H1 (cell line): Measurements from ENCODE around the gene VASP. TPM values are rescaled to one million over a fixed set of nuclear protein-coding genes. Genes with fewer than 3 reads are reported as not detected.

Experiments
- CTCF ChIA-PET: fragments of 300-600 bp; sonication (Branson Sonifier 250); formaldehyde crosslinking; loops from one replicate; lab custom pipeline; 2021; ENCODE audit not compliant: partially characterized antibody; lab: Charles Lee
- POLR2A ChIA-PET: fragments of 300-600 bp; sonication (Branson Sonifier 250); formaldehyde crosslinking; loops from one replicate; lab custom pipeline; 2021; ENCODE audit warnings: inconsistent platforms; ENCODE audit not compliant: partially characterized antibody; lab: Charles Lee
- DNase-seq, 2 experiments: peaks; one replicate each; pipeline versions ENCODE4 v3.0.0 to v3.0.0-alpha.2; 2010 to 2022; ENCODE audit warnings: low spot score in 2 of 2, low read depth in 1 of 2, mixed read lengths in 1 of 2
- FAIRE-seq: peaks from 2 replicates; lab custom pipeline; 2011; peaks lifted over from hg19 to GRCh38; lab: Jason Lieb, UNC
- H2AFZ ChIP-seq: 2 replicates; pipeline ENCODE4 v1.8.1; 2012; ENCODE audit warnings: low read length, inconsistent platforms
- H2AK5ac ChIP-seq: 2 replicates; pipeline ENCODE4 v1.6.1; 2013; ENCODE audit warnings: low read depth, low read length
- H2BK120ac ChIP-seq: replicated peaks from 2 replicates; pipeline ENCODE3; 2013; ENCODE audit warnings: low read depth, low read length, inconsistent platforms
- H2BK12ac ChIP-seq: 2 replicates; pipeline ENCODE4 v1.6.1; 2013; ENCODE audit warnings: low read depth, low read length
- H2BK15ac ChIP-seq: 2 replicates; pipeline ENCODE4 v1.6.1; 2013; ENCODE audit warnings: low read length
- H2BK20ac ChIP-seq: 2 replicates; pipeline ENCODE4 v1.6.1; 2013; ENCODE audit warnings: low read length
- H2BK5ac ChIP-seq: 2 replicates; pipeline ENCODE4 v1.6.1; 2013; ENCODE audit warnings: low read depth, low read length
- H3K14ac ChIP-seq: 2 replicates; pipeline ENCODE4 v1.6.1; 2013; ENCODE audit warnings: inconsistent platforms; ENCODE audit not compliant: insufficient read length
- H3K18ac ChIP-seq: 2 replicates; pipeline ENCODE4 v1.6.1; 2013; ENCODE audit warnings: low read length; ENCODE audit errors: extremely low read depth
- H3K23ac ChIP-seq: 2 replicates; pipeline ENCODE4 v1.6.1; 2013; ENCODE audit warnings: inconsistent platforms; ENCODE audit not compliant: insufficient read length
- H3K23me2 ChIP-seq: 2 replicates; pipeline ENCODE4 v1.6.1; 2013; ENCODE audit warnings: low read depth, low read length
- H3K27ac ChIP-seq: 2 replicates; pipeline ENCODE4 v1.6.1; 2011; ENCODE audit warnings: low read depth, low read length, inconsistent platforms
- H3K27me3 ChIP-seq, 4 experiments: replicated peaks in 1 of 4; 1 replicate in 1 of 4; 2 replicates in 3 of 4; pipeline versions ENCODE4 v1.6.1 to v1.8.1; 2011 to 2013; ENCODE audit warnings: low read length in 3 of 4, mild to moderate bottlenecking in 3 of 4, inconsistent platforms in 2 of 4, mixed read lengths in 2 of 4, moderate library complexity in 1 of 4; ENCODE audit not compliant: control insufficient read depth in 3 of 4, insufficient read depth in 3 of 4; ENCODE audit errors: extremely low read depth in 1 of 4
- H3K36me3 ChIP-seq, 4 experiments: 2 replicates each; pipeline versions ENCODE4 v1.6.1 to v1.8.1; 2011 to 2013; ENCODE audit warnings: mild to moderate bottlenecking in 4 of 4, low read length in 3 of 4, moderate library complexity in 2 of 4, control low read depth in 1 of 4, inconsistent platforms in 1 of 4; ENCODE audit not compliant: insufficient read depth in 4 of 4, control insufficient read depth in 2 of 4
- H3K4ac ChIP-seq: replicated peaks from 2 replicates; pipeline ENCODE3; 2013; ENCODE audit warnings: low read length, low read depth, mixed read lengths, inconsistent platforms; ENCODE audit not compliant: insufficient read length
- H3K4me1 ChIP-seq, 4 experiments: replicated peaks in 1 of 4; 1 replicate in 1 of 4; 2 replicates in 3 of 4; pipeline versions ENCODE4 v1.6.1 to v1.8.1; 2011 to 2013; ENCODE audit warnings: low read length in 3 of 4, inconsistent platforms in 2 of 4, mixed read lengths in 1 of 4; ENCODE audit not compliant: insufficient read depth in 4 of 4, control insufficient read depth in 3 of 4
- H3K4me2 ChIP-seq, 2 experiments: 2 replicates each; pipeline versions ENCODE4 v1.6.1 to v1.8.1; 2011 to 2013; ENCODE audit warnings: low read depth in 2 of 2, low read length in 2 of 2, control low read depth in 1 of 2, inconsistent platforms in 1 of 2, mild to moderate bottlenecking in 1 of 2; ENCODE audit not compliant: insufficient read depth in 1 of 2
- H3K4me3 ChIP-seq, 4 experiments: fragments of 200-600, 300-600 bp in 1 of 4; sonication (generic), shearing (Covaris generic), sonication (Bioruptor Twin) in 1 of 4; 2 replicates each; pipeline versions ENCODE4 v1.5.1 to v1.8.1; 2011 to 2016; ENCODE audit warnings: low read length in 4 of 4, low read depth in 3 of 4, control low read depth in 2 of 4, inconsistent platforms in 2 of 4, mild to moderate bottlenecking in 2 of 4, mixed read lengths in 1 of 4, moderate library complexity in 1 of 4; ENCODE audit not compliant: insufficient read depth in 2 of 4; ENCODE audit errors: extremely low read depth in 1 of 4
- H3K56ac ChIP-seq: replicated peaks from 2 replicates; pipeline ENCODE3; 2013; ENCODE audit warnings: low read depth, mild to moderate bottlenecking, mixed read lengths, low read length, inconsistent platforms; ENCODE audit not compliant: insufficient read length
- H3K79me1 ChIP-seq: 2 replicates; pipeline ENCODE4 v1.6.1; 2013; ENCODE audit warnings: low read depth, low read length, control low read depth
- H3K79me2 ChIP-seq, 2 experiments: 2 replicates each; pipeline versions ENCODE4 v1.6.1 to v1.8.1; 2012 to 2013; ENCODE audit warnings: low read length in 2 of 2, mild to moderate bottlenecking in 2 of 2, inconsistent platforms in 1 of 2; ENCODE audit not compliant: insufficient read depth in 2 of 2, control insufficient read depth in 1 of 2
- H3K9ac ChIP-seq, 4 experiments: replicated peaks in 1 of 4; 1 replicate in 1 of 4; 2 replicates in 3 of 4; pipeline versions ENCODE4 v1.6.1 to v1.8.1; 2011 to 2013; ENCODE audit warnings: low read depth in 3 of 4, low read length in 3 of 4, control low read depth in 2 of 4, mild to moderate bottlenecking in 2 of 4, moderate library complexity in 2 of 4, inconsistent platforms in 1 of 4; ENCODE audit errors: extremely low read depth in 1 of 4
- H3K9me3 ChIP-seq, 2 experiments: 2 replicates each; pipeline versions ENCODE4 v1.6.1 to v1.8.1; 2012 to 2013; ENCODE audit warnings: mild to moderate bottlenecking in 2 of 2, moderate library complexity in 2 of 2, control low read depth in 1 of 2, inconsistent platforms in 1 of 2, low read depth in 1 of 2, low read length in 1 of 2, mixed read lengths in 1 of 2; ENCODE audit not compliant: insufficient read depth in 2 of 2
- H4K20me1 ChIP-seq, 2 experiments: replicated peaks in 1 of 2; 2 replicates each; pipeline versions ENCODE3 to v1.8.1; 2011 to 2013; ENCODE audit warnings: inconsistent platforms in 2 of 2, low read length in 2 of 2, mild to moderate bottlenecking in 1 of 2; ENCODE audit not compliant: insufficient read depth in 2 of 2, control insufficient read depth in 1 of 2
- H4K5ac ChIP-seq: 2 replicates; pipeline ENCODE4 v1.6.1; 2013; ENCODE audit warnings: low read length, low read depth, mixed read lengths, inconsistent platforms; ENCODE audit not compliant: insufficient read length
- H4K8ac ChIP-seq: 2 replicates; pipeline ENCODE4 v1.8.0; 2013; ENCODE audit warnings: mild to moderate bottlenecking, moderate library complexity, low read length, inconsistent platforms; ENCODE audit not compliant: insufficient read depth; ENCODE audit errors: extremely low read depth
- H4K91ac ChIP-seq: replicated peaks from 2 replicates; pipeline ENCODE3; 2013; ENCODE audit warnings: low read length, mixed read lengths, inconsistent platforms; ENCODE audit not compliant: insufficient read length
- CHD2 ChIP-seq: IDR thresholded peaks from 2 replicates; pipeline ENCODE4 v1.6.1; 2012; ENCODE audit warnings: low read length, improper control_type of control experiment
- POLR2AphosphoS5 ChIP-seq: IDR thresholded peaks from 2 replicates; pipeline ENCODE4 v1.6.1; 2011; ENCODE audit warnings: low read depth, low read length
- WGBS, 2 experiments: shearing (Covaris generic) in 1 of 2; methylation state at CpG; one replicate each; pipeline versions ENCODE4 v1.1.6 to v1.1.7; 2013 to 2015; ENCODE audit warnings: low lambda C conversion rate in 2 of 2, mixed read lengths in 2 of 2, inconsistent platforms in 1 of 2, low coverage in 1 of 2, missing lambda C conversion rate in 1 of 2; ENCODE audit not compliant: insufficient replicate concordance in 2 of 2, insufficient coverage in 1 of 2, insufficient read length in 1 of 2; ENCODE audit errors: extremely low coverage in 1 of 2, missing lambda C conversion rate in 1 of 2; 5-methylcytosine and 5-hydroxymethylcytosine counted together
- polyA plus RNA-seq, 7 experiments: library from polyadenylated mRNA; depleted of rRNA in 3 of 7; stranded (reverse) in 5 of 7; unstranded in 2 of 7; fragments of >200 nt in 5 of 7; fragments of 200-250 nt in 2 of 7; gene quantifications; 1 replicate in 5 of 7; 2 replicates in 1 of 7; 4 replicates in 1 of 7; pipeline versions ENCODE4 v1.2.1 to v1.2.3, GENCODE V29; 2011 to 2013; ENCODE audit warnings: missing spikeins in 2 of 7, mixed read lengths in 2 of 7
- total RNA-seq: library from RNA; stranded (reverse); fragmentation: NEBNext Ultra II Directional; extraction: Animal tissue kit (Norgen Biotek cat#: 25700); gene quantifications from 2 replicates; pipeline ENCODE4 v1.2.1, GENCODE V29; 2021

VASP gene
- total and polyA plus RNA-seq, 2 of the 8 experiments (the other 6 are each of a cell fraction or from before 2014, with no cell fraction given): 89.7 to 135 TPM

DNA sequence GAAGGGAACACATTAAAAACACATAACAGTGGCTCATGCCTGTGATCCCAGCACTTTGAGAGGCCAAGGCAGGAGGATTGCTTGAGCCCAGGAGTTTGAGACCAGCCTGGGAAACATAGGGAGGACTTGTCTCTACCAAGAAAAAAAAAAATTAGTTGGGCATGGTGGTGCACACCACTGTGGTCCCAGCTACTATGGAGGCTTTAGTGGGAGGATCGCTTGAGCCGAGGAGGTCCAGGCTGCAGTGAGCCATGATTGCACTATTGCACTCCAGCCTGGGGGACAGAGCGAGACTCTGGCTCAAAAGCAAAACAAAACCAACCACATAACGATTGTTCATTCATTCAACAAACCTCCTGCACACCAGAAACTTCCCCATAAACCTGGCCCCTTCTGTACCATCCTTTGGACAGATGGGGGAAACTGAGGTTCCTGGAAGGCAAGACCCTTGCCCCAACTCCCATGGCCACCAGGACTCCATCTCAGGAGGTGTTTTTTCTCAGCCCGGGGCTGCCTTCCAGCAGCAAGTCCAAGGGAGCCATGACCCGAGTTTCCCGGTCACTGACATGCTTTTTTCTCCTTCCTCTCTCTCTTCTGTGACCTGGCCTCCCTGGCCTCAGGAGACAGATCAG, 35.2 kb upstream of the VASP start:
- no peak for FAIRE-seq
- Histone ChIP-seq H3K9ac (peak overlapping the region in 1 of 4 experiments; percentile 56; a peak in 1 of 7 replicates), H3K23ac (no peak overlapping the region), H3K4me1 (peaks cover 0 to 21% (median 14%) of the 10 kb centered on the region in 4 experiments; a peak in 6 of 7 replicates), H4K91ac (no peak overlapping the region), H3K18ac (peak overlapping the region; percentile 60), H4K20me1 (peaks cover 0 to 3% of the 10 kb centered on the region in 2 experiments), H2AK5ac (no peak overlapping the region), H3K4ac (no peak overlapping the region), H3K9me3 (no peaks in the 10 kb centered on the region), H3K36me3 (no peaks in the 10 kb centered on the region), H2BK20ac (no peak overlapping the region), H4K8ac (0 out of 2 replicates have a peak overlapping the region, but pooled peaks have one; percentile 81), H3K27me3 (peaks cover 0 to 17% (median 17%) of the 10 kb centered on the region in 4 experiments; a peak in 4 of 7 replicates), H2AFZ (0 out of 2 replicates have a peak overlapping the region, but pooled peaks have one; percentile 42), H2BK15ac (peak overlapping the region; percentile 97; the same call in 1 of the 2 replicates), H3K23me2 (peaks cover 23% of the 10 kb centered on the region; the same call in 1 of the 2 replicates), H3K56ac (no peak overlapping the region), H4K5ac (no peak overlapping the region), H3K4me2 (peak overlapping the region; percentile 52 to 62), H3K79me2 (no peaks in the 10 kb centered on the region), H3K79me1 (no peaks in the 10 kb centered on the region), H2BK12ac (0 out of 2 replicates have a peak overlapping the region, but pooled peaks have one; percentile 29), H3K14ac (no peak overlapping the region), H3K4me3 (peak overlapping the region; percentile 9 to 53 (median 20); a peak in 5 of 8 replicates), H3K27ac (no peak overlapping the region), H2BK5ac (no peak overlapping the region), H2BK120ac (no peak overlapping the region)
- DNase-seq: no peak
- 80% methylated on average over 7 of the region's 7 CpGs; no CpG with 5 or more reads in 1 of the 2 experiments for WGBS, 2 experiments
- ChIA-PET POLR2A (interaction anchor here (0.6 to 2.1 kb wide), 4 partner anchors 20 to 1302 kb away, joined by 3 to 10 read pairs (median 4); no protein-coding TSS in a partner anchor), CTCF (interaction anchor here (0.7 to 32.9 kb wide), 10 partner anchors 10 to 171 kb away, joined by 3 to 760 read pairs (median 4); partner anchors contain the start of gene ERCC1)
- 0 out of 2 replicates have a peak, but pooled peaks have one; percentile 16 for TF ChIP-seq POLR2AphosphoS5
- no peak for TF ChIP-seq CHD2
